HepG2 (cell line): ENCODE results near the gene COG4. TPM values are rescaled to one million over a fixed set of nuclear protein-coding genes. Genes with fewer than 3 reads are reported as not detected.
A peak's percentile ranks its signal among the peaks of the same experiment; 100 is the strongest.

ENCODE experiments used
- FOXA1 ChIP-seq, 2 experiments: fragments of 450-650 bp in 1 of 2; sonication (generic) in 1 of 2; formaldehyde crosslinking in 1 of 2; IDR thresholded peaks; 2 replicates each; pipeline versions ENCODE4 v1.4.0 to v1.6.1; 2016 to 2020; ENCODE audit warnings: missing genetic modification reagents in 1 of 2
- KDM5A ChIP-seq: fragments of 200-600 bp; sonication (generic); IDR thresholded peaks from 2 replicates; pipeline ENCODE4 v1.7.0; 2018; ENCODE audit warnings: antibody characterized with exemption, mild to moderate bottlenecking, low read length, borderline replicate concordance
- RBAK ChIP-seq: sonication (generic); formaldehyde crosslinking; IDR thresholded peaks from 2 replicates; pipeline ENCODE4 v1.5.1; 2020; ENCODE audit warnings: mild to moderate bottlenecking, missing genetic modification reagents
- SIX1 ChIP-seq: sonication (generic); formaldehyde crosslinking; IDR thresholded peaks from 2 replicates; pipeline ENCODE4 v1.4.0; 2020; ENCODE audit warnings: missing genetic modification reagents, borderline replicate concordance
- SOX13 ChIP-seq, 3 experiments: fragments of 450-650 bp in 1 of 3; sonication (generic) in 1 of 3; formaldehyde crosslinking in 1 of 3; IDR thresholded peaks in 2 of 3; conservative IDR thresholded peaks in 1 of 3; 2 replicates each; pipeline versions ENCODE4 v1.5.0 to v1.6.1; 2016 to 2020; ENCODE audit warnings: antibody characterized with exemption in 1 of 3, mild to moderate bottlenecking in 1 of 3, missing compliant biosample characterization in 1 of 3, missing genetic modification reagents in 1 of 3, moderate library complexity in 1 of 3
- TSC22D2 ChIP-seq: sonication (generic); formaldehyde crosslinking; IDR thresholded peaks from 2 replicates; pipeline ENCODE4 v1.5.1; 2020; ENCODE audit warnings: missing genetic modification reagents, mild to moderate bottlenecking, borderline replicate concordance
- ZKSCAN8 ChIP-seq: IDR thresholded peaks from 2 replicates; pipeline ENCODE4 v1.6.1; 2016; ENCODE audit warnings: borderline replicate concordance, missing genetic modification reagents, missing compliant biosample characterization
- ZNF550 ChIP-seq: sonication (generic); formaldehyde crosslinking; IDR thresholded peaks from 2 replicates; pipeline ENCODE4 v1.4.0; 2020; ENCODE audit warnings: mild to moderate bottlenecking, missing genetic modification reagents, borderline replicate concordance
- ZSCAN25 ChIP-seq: sonication (generic); formaldehyde crosslinking; IDR thresholded peaks from 2 replicates; pipeline ENCODE4 v1.8.0; 2022; ENCODE audit warnings: mild to moderate bottlenecking, missing genetic modification reagents
- polyA plus RNA-seq, 8 experiments: library from polyadenylated mRNA; depleted of rRNA in 3 of 8; stranded (reverse) in 7 of 8; unstranded in 1 of 8; fragments of >200 nt; fragmentation: Illumina TruSeq in 4 of 8; extraction: Trizol in 4 of 8; gene quantifications; 2 replicates each; pipeline versions ENCODE4 v1.2.1 to v1.2.3, GENCODE V29; 2011 to 2016; ENCODE audit warnings: low read depth in 4 of 8, missing spikeins in 1 of 8, mixed read lengths in 1 of 8; ENCODE audit not compliant: insufficient read depth in 1 of 8
- total RNA-seq, 5 experiments: library from RNA; depleted of rRNA; stranded (reverse); fragments of >200 nt; fragmentation: Illumina TruSeq; extraction: Trizol; gene quantifications; 2 replicates each; pipeline ENCODE4 v1.2.3, GENCODE V29; 2016; ENCODE audit warnings: low read depth in 1 of 5
- TF ChIP-seq, protein P1 (sequence below): sonication (generic); formaldehyde crosslinking; IDR thresholded peaks from 2 replicates; pipeline ENCODE4 v1.5.0; 2020; ENCODE audit warnings: mild to moderate bottlenecking, missing genetic modification reagents, borderline replicate concordance
- TF ChIP-seq, protein P2 (sequence below): fragments of 450-650 bp; IDR thresholded peaks from 2 replicates; pipeline ENCODE4 v1.6.1; 2017
- TF ChIP-seq, protein P3 (sequence below): IDR thresholded peaks from 2 replicates; pipeline ENCODE4 v1.6.1; 2016; ENCODE audit warnings: low read depth
- TF ChIP-seq, protein P4 (sequence below): sonication (generic); IDR thresholded peaks from 2 replicates; pipeline ENCODE4 v1.6.1; 2016; ENCODE audit warnings: low read depth, borderline replicate concordance
- TF ChIP-seq, protein P5 (sequence below): sonication (generic); formaldehyde crosslinking; IDR thresholded peaks from 2 replicates; pipeline ENCODE4 v1.4.0; 2020; ENCODE audit warnings: mild to moderate bottlenecking, missing genetic modification reagents
- TF ChIP-seq, protein P6 (sequence below): sonication (generic); formaldehyde crosslinking; IDR thresholded peaks from 2 replicates; pipeline ENCODE4 v1.5.0; 2020; ENCODE audit warnings: mild to moderate bottlenecking, missing genetic modification reagents

The COG4 gene
- total and polyA plus RNA-seq, 2 of the 13 experiments (the other 11 are each of a cell fraction or from before 2014, with no cell fraction given): 51.1 to 73.8 TPM

DNA sequence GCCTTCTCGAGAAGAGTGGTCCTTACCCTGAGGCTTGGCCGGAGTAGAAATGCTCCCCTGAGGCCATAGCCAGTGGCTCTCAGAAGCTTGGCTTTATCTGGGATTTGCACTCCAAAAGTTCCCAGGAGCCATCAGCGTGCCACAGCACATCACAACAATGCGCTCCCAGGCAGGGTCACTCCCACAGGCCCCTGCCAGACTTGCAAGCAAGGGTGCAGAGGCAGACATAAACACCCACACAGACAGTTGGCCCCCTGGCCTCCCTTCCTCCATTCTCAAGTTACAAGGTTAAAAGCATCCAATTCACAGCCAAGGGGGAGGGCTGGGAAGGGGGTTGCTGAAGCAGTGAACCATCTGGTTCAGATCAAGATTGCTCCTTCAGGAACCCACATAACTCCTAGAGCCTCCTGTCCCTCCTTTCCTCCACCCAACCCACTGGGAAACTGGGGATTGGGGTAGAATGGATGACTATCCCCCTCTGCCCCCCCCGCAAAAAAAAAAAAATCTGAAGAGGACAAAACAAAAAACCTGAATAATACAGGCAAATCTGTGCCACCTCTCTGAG is 86.3 kb downstream of the COG4 start (continued):
- TF ChIP-seq, protein P1, sequence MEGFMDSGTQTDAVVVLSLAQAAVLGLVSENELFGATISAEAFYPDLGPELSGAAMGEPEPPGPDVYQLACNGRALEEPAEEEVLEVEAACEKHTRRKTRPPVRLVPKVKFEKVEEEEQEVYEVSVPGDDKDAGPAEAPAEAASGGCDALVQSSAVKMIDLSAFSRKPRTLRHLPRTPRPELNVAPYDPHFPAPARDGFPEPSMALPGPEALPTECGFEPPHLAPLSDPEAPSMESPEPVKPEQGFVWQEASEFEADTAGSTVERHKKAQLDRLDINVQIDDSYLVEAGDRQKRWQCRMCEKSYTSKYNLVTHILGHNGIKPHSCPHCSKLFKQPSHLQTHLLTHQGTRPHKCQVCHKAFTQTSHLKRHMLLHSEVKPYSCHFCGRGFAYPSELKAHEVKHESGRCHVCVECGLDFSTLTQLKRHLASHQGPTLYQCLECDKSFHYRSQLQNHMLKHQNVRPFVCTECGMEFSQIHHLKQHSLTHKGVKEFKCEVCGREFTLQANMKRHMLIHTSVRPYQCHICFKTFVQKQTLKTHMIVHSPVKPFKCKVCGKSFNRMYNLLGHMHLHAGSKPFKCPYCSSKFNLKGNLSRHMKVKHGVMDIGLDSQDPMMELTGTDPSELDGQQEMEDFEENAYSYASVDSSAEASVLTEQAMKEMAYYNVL (CRISPR knock-in tag): peak; percentile 6; the same call in 1 of the 2 replicates
- TF ChIP-seq ZNF550 (CRISPR knock-in tag): no peak
- TF ChIP-seq FOXA1 (IDR thresholded peaks at IDR 0.05): no peak
- TF ChIP-seq FOXA1 (CRISPR knock-in tag; IDR thresholded peaks at IDR 0.05): no peak
- no peak for TF ChIP-seq KDM5A
- TF ChIP-seq, protein P2, sequence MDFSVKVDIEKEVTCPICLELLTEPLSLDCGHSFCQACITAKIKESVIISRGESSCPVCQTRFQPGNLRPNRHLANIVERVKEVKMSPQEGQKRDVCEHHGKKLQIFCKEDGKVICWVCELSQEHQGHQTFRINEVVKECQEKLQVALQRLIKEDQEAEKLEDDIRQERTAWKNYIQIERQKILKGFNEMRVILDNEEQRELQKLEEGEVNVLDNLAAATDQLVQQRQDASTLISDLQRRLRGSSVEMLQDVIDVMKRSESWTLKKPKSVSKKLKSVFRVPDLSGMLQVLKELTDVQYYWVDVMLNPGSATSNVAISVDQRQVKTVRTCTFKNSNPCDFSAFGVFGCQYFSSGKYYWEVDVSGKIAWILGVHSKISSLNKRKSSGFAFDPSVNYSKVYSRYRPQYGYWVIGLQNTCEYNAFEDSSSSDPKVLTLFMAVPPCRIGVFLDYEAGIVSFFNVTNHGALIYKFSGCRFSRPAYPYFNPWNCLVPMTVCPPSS: no peak
- TF ChIP-seq, protein P3, sequence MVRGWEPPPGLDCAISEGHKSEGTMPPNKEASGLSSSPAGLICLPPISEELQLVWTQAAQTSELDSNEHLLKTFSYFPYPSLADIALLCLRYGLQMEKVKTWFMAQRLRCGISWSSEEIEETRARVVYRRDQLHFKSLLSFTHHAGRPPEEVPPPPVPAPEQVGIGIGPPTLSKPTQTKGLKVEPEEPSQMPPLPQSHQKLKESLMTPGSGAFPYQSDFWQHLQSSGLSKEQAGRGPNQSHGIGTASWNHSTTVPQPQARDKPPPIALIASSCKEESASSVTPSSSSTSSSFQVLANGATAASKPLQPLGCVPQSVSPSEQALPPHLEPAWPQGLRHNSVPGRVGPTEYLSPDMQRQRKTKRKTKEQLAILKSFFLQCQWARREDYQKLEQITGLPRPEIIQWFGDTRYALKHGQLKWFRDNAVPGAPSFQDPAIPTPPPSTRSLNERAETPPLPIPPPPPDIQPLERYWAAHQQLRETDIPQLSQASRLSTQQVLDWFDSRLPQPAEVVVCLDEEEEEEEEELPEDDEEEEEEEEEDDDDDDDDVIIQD: no peak
- no peak for TF ChIP-seq SOX13 (IDR thresholded peaks at IDR 0.05)
- TF ChIP-seq SOX13 (CRISPR knock-in tag; conservative IDR thresholded peaks at IDR 0.05 in 1 of 2, IDR thresholded peaks at IDR 0.05 in 1 of 2): peak in 1 of 2 experiments; percentile 58; a peak in 2 of 4 replicates
- TF ChIP-seq, protein P4, sequence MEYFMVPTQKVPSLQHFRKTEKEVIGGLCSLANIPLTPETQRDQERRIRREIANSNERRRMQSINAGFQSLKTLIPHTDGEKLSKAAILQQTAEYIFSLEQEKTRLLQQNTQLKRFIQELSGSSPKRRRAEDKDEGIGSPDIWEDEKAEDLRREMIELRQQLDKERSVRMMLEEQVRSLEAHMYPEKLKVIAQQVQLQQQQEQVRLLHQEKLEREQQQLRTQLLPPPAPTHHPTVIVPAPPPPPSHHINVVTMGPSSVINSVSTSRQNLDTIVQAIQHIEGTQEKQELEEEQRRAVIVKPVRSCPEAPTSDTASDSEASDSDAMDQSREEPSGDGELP: peak; percentile 33; the same call in 1 of the 2 replicates
- TF ChIP-seq, protein P5, sequence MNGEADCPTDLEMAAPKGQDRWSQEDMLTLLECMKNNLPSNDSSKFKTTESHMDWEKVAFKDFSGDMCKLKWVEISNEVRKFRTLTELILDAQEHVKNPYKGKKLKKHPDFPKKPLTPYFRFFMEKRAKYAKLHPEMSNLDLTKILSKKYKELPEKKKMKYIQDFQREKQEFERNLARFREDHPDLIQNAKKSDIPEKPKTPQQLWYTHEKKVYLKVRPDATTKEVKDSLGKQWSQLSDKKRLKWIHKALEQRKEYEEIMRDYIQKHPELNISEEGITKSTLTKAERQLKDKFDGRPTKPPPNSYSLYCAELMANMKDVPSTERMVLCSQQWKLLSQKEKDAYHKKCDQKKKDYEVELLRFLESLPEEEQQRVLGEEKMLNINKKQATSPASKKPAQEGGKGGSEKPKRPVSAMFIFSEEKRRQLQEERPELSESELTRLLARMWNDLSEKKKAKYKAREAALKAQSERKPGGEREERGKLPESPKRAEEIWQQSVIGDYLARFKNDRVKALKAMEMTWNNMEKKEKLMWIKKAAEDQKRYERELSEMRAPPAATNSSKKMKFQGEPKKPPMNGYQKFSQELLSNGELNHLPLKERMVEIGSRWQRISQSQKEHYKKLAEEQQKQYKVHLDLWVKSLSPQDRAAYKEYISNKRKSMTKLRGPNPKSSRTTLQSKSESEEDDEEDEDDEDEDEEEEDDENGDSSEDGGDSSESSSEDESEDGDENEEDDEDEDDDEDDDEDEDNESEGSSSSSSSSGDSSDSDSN (CRISPR knock-in tag): no peak
- TF ChIP-seq TSC22D2: no peak
- TF ChIP-seq ZKSCAN8 (CRISPR knock-in tag): 0 out of 2 replicates have a peak, but pooled peaks have one; percentile 23
- TF ChIP-seq ZSCAN25 (CRISPR knock-in tag): no peak
- TF ChIP-seq, protein P6, sequence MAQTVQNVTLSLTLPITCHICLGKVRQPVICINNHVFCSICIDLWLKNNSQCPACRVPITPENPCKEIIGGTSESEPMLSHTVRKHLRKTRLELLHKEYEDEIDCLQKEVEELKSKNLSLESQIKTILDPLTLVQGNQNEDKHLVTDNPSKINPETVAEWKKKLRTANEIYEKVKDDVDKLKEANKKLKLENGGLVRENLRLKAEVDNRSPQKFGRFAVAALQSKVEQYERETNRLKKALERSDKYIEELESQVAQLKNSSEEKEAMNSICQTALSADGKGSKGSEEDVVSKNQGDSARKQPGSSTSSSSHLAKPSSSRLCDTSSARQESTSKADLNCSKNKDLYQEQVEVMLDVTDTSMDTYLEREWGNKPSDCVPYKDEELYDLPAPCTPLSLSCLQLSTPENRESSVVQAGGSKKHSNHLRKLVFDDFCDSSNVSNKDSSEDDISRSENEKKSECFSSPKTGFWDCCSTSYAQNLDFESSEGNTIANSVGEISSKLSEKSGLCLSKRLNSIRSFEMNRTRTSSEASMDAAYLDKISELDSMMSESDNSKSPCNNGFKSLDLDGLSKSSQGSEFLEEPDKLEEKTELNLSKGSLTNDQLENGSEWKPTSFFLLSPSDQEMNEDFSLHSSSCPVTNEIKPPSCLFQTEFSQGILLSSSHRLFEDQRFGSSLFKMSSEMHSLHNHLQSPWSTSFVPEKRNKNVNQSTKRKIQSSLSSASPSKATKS: no peak
- TF ChIP-seq RBAK (CRISPR knock-in tag): no peak
- TF ChIP-seq SIX1 (CRISPR knock-in tag): peak; percentile 93; the same call in 1 of the 2 replicates
